HepG2 (cell line): ENCODE measurements around the gene DNM1. TPM values are rescaled to one million over a fixed set of nuclear protein-coding genes. Genes with fewer than 3 reads are reported as not detected.

Source experiments
- ATAC-seq: fragments of 200-7000 bp; cut with Tn5 transposase; 3 replicates; pipeline ENCODE4 v1.9.1; 2020; ENCODE audit warnings: mild to moderate bottlenecking, moderate library complexity
- BruUV-seq: library from RNA; stranded (reverse); fragments of 400-500 nt; replicated peaks from 2 replicates; lab custom pipeline; 2021; lab: Mats Ljungman, UMichigan
- CTCF ChIA-PET: fragments of 300-600 bp; formaldehyde crosslinking; extraction: SDS; loops from one replicate; lab custom pipeline; 2021; ENCODE audit warnings: low total read pairs, inconsistent platforms, low intra/inter-chr PET ratio; lab: Yijun Ruan, JAX
- POLR2A ChIA-PET: fragments of 350-600 bp; sonication (Branson Sonifier 250); formaldehyde crosslinking; loops from one replicate; lab custom pipeline; 2020; ENCODE audit warnings: antibody characterized with exemption, inconsistent platforms; lab: Yijun Ruan, JAX
- DNase-seq: peaks from one replicate; pipeline ENCODE4 v3.0.0-alpha.2; 2015; ENCODE audit warnings: low spot score
- FAIRE-seq: peaks from 3 replicates; lab custom pipeline; 2011; peaks lifted over from hg19 to GRCh38; lab: Jason Lieb, UNC
- H2AFZ ChIP-seq: one replicate; pipeline ENCODE4 v1.6.1; 2011; ENCODE audit warnings: low read length, inconsistent platforms
- H3K27ac ChIP-seq: fragments of 300-600 bp; 3 replicates; pipeline ENCODE4 v1.8.0; 2011; ENCODE audit warnings: mixed run types, mild to moderate bottlenecking, mixed read lengths, low read length, inconsistent platforms; ENCODE audit not compliant: insufficient read depth; ENCODE audit errors: extremely low read length
- H3K27me3 ChIP-seq, 2 experiments: fragments of 200-600 bp in 1 of 2; 2 replicates in 1 of 2; 3 replicates in 1 of 2; pipeline versions ENCODE4 v1.6.0 to v1.8.0; 2011; ENCODE audit warnings: low read length in 2 of 2, mild to moderate bottlenecking in 2 of 2, moderate library complexity in 2 of 2, inconsistent platforms in 1 of 2; ENCODE audit not compliant: insufficient read depth in 2 of 2, control insufficient read depth in 1 of 2
- H3K36me3 ChIP-seq, 2 experiments: fragments of 200-600 bp in 1 of 2; replicated peaks in 1 of 2; 2 replicates in 1 of 2; 3 replicates in 1 of 2; pipeline versions ENCODE4 v1.5.1 to v1.8.0; 2011; ENCODE audit warnings: low read length in 2 of 2, inconsistent platforms in 1 of 2; ENCODE audit not compliant: insufficient read depth in 2 of 2, control insufficient read depth in 1 of 2
- H3K4me1 ChIP-seq: 2 replicates; pipeline ENCODE4 v1.5.1; 2012; ENCODE audit warnings: low read length, inconsistent platforms; ENCODE audit not compliant: insufficient read depth
- H3K4me2 ChIP-seq: 2 replicates; pipeline ENCODE4 v1.6.0; 2011; ENCODE audit warnings: low read depth, low read length, inconsistent platforms
- H3K4me3 ChIP-seq, 3 experiments: fragments of 200-600 bp in 1 of 3; sonication (generic), shearing (Covaris generic) in 1 of 3; replicated peaks in 1 of 3; 2 replicates each; pipeline ENCODE4 v1.5.1; 2011 to 2016; ENCODE audit warnings: low read length in 3 of 3, inconsistent platforms in 2 of 3, low read depth in 2 of 3, mild to moderate bottlenecking in 2 of 3, control low read depth in 1 of 3, mixed read lengths in 1 of 3; ENCODE audit not compliant: insufficient read depth in 1 of 3
- H3K79me2 ChIP-seq: one replicate; pipeline ENCODE4 v1.6.1; 2011; ENCODE audit warnings: low read length, inconsistent platforms; ENCODE audit not compliant: insufficient read depth
- H3K9ac ChIP-seq: 2 replicates; pipeline ENCODE4 v1.6.0; 2011; ENCODE audit warnings: mild to moderate bottlenecking, low read depth, low read length, inconsistent platforms; ENCODE audit not compliant: insufficient read depth
- H3K9me3 ChIP-seq: 2 replicates; pipeline ENCODE4 v1.5.1; 2012; ENCODE audit warnings: mild to moderate bottlenecking, low read length
- H4K20me1 ChIP-seq: 2 replicates; pipeline ENCODE4 v1.6.0; 2011; ENCODE audit warnings: inconsistent platforms, mild to moderate bottlenecking, low read length, moderate library complexity; ENCODE audit not compliant: insufficient read depth
- ELF3 ChIP-seq: IDR thresholded peaks from 2 replicates; pipeline ENCODE4 v1.6.1; 2016; ENCODE audit warnings: missing genetic modification reagents, missing compliant biosample characterization
- HES4 ChIP-seq: sonication (generic); formaldehyde crosslinking; IDR thresholded peaks from 2 replicates; pipeline ENCODE4 v1.9.0; 2021; ENCODE audit warnings: mild to moderate bottlenecking, missing genetic modification reagents, borderline replicate concordance
- KLF9 ChIP-seq: IDR thresholded peaks from 2 replicates; pipeline ENCODE4 v1.6.1; 2016; ENCODE audit warnings: low read depth
- MAFG ChIP-seq: sonication (generic); formaldehyde crosslinking; IDR thresholded peaks from 2 replicates; pipeline ENCODE4 v1.5.1; 2020; ENCODE audit warnings: mild to moderate bottlenecking, missing genetic modification reagents
- MIXL1 ChIP-seq: IDR thresholded peaks from 2 replicates; pipeline ENCODE4 v1.6.1; 2016
- MLXIP ChIP-seq: sonication (generic); formaldehyde crosslinking; IDR thresholded peaks from 2 replicates; pipeline ENCODE4 v1.9.0; 2021; ENCODE audit warnings: missing genetic modification reagents, borderline replicate concordance
- NBN ChIP-seq: fragments of 450-650 bp; conservative IDR thresholded peaks from 2 replicates; pipeline ENCODE4 v1.6.1; 2017
- ZFY ChIP-seq: sonication (generic); formaldehyde crosslinking; IDR thresholded peaks from 2 replicates; pipeline ENCODE4 v1.4.0; 2020; ENCODE audit warnings: missing genetic modification reagents
- ZNF652 ChIP-seq: IDR thresholded peaks from 2 replicates; pipeline ENCODE4 v1.6.1; 2016; ENCODE audit warnings: low read depth, borderline replicate concordance
- ZNF710 ChIP-seq: sonication (generic); formaldehyde crosslinking; IDR thresholded peaks from 2 replicates; pipeline ENCODE4 v1.5.0; 2020; ENCODE audit warnings: mild to moderate bottlenecking, missing genetic modification reagents, borderline replicate concordance
- ZNF713 ChIP-seq: sonication (generic); formaldehyde crosslinking; IDR thresholded peaks from 2 replicates; pipeline ENCODE4 v1.4.0; 2020; ENCODE audit warnings: mild to moderate bottlenecking, missing genetic modification reagents
- whole genome bisulfite sequencing: methylation state at CpG from one replicate; pipeline ENCODE4 v1.1.6; 2017; ENCODE audit warnings: low lambda C conversion rate; 5-methylcytosine and 5-hydroxymethylcytosine counted together
- in situ Hi-C: cut with HindIII; loops from 2 replicates; pipeline ENCODE4 v1.10.0; 2017; ENCODE audit warnings: low pct_unique_long_range_greater_than_20kb; ENCODE audit not compliant: extremely low pct_ligation_motif_present
- intact Hi-C: fragments of 100-400 bp; cut with micrococcal nuclease; formaldehyde crosslinking; loops from one replicate; pipeline ENCODE4 v1.10.0; 2022; ENCODE audit not compliant: unreplicated experiment
- polyA plus RNA-seq, 8 experiments: library from polyadenylated mRNA; depleted of rRNA in 3 of 8; stranded (reverse) in 7 of 8; unstranded in 1 of 8; fragments of >200 nt; fragmentation: Illumina TruSeq in 4 of 8; extraction: Trizol in 4 of 8; gene quantifications; 2 replicates each; pipeline versions ENCODE4 v1.2.1 to v1.2.3, GENCODE V29; 2011 to 2016; ENCODE audit warnings: low read depth in 4 of 8, missing spikeins in 1 of 8, mixed read lengths in 1 of 8; ENCODE audit not compliant: insufficient read depth in 1 of 8
- total RNA-seq, 5 experiments: library from RNA; depleted of rRNA; stranded (reverse); fragments of >200 nt; fragmentation: Illumina TruSeq; extraction: Trizol; gene quantifications; 2 replicates each; pipeline ENCODE4 v1.2.3, GENCODE V29; 2016; ENCODE audit warnings: low read depth in 1 of 5
- TF ChIP-seq, protein P1 (sequence below): IDR thresholded peaks from 2 replicates; pipeline ENCODE4 v1.6.1; 2016; ENCODE audit warnings: missing compliant biosample characterization, missing genetic modification reagents, borderline replicate concordance
- TF ChIP-seq, protein P2 (sequence below): sonication (generic); formaldehyde crosslinking; IDR thresholded peaks from 2 replicates; pipeline ENCODE4 v1.4.0; 2020; ENCODE audit warnings: missing genetic modification reagents
- TF ChIP-seq, protein P3 (sequence below): sonication (generic); formaldehyde crosslinking; IDR thresholded peaks from 2 replicates; pipeline ENCODE4 v1.5.1; 2020; ENCODE audit warnings: mild to moderate bottlenecking, missing genetic modification reagents, moderate library complexity
- TF ChIP-seq, protein P4 (sequence below): sonication (generic); formaldehyde crosslinking; conservative IDR thresholded peaks from 2 replicates; pipeline ENCODE4 v1.5.0; 2020; ENCODE audit warnings: missing genetic modification reagents

DNM1 gene
- total and polyA plus RNA-seq, 2 of the 13 experiments (the other 11 are each of a cell fraction or from before 2014, with no cell fraction given): 0.13 to 0.58 TPM

DNA sequence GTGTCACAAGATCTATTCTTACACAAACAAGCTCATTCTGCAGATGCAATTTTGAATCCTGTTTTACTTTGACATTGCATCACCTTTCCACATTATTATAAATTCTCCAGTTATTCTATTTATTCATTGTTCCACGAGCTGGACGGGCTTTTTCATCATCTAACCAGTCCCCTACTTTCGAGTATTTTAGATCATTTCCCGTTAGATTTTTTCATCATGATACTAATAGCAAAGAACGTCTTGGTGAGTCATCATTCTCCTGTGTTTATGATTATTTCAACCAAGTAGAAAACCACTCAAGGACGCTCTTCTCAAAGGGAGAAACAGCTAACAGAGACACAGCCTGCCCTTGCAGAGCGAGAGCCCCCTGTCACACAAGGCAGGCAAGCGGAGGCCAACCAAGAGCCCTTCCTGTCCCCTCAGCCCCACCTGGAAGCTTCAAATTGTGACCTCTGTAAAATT, 28.0 kb upstream of the DNM1 start:
- H3K4me2 ChIP-seq: no peak overlapping the region
- H4K20me1 ChIP-seq: no peaks in the 10 kb centered on the region
- no peak overlapping the region for H2AFZ ChIP-seq
- CTCF ChIA-PET: no interaction called here
- H3K27ac ChIP-seq: no peak overlapping the region
- H3K9ac ChIP-seq: no peak overlapping the region
- H3K36me3 ChIP-seq: peaks cover 27 to 53% of the 10 kb centered on the region in 2 experiments; a peak in 4 of 5 replicates
- H3K27me3 ChIP-seq: no peaks in the 10 kb centered on the region
- FAIRE-seq (no peak), DNase-seq (no peak), ATAC-seq (no peak)
- in situ Hi-C loops (no loop called here), intact Hi-C loops (no loop called here)
- TSS peak; percentile 37 for BruUV-seq
- no peaks in the 10 kb centered on the region for H3K4me1 ChIP-seq
- POLR2A ChIA-PET: interaction anchor here (1.6 kb wide), 1 partner anchor 15 kb away, joined by 3 read pairs; no protein-coding TSS in a partner anchor
- WGBS: 97% methylated on average over 7 of the region's 8 CpGs
- H3K4me3 ChIP-seq: no peak overlapping the region
- no peaks in the 10 kb centered on the region for H3K79me2 ChIP-seq
- no peak for TF ChIP-seq ZNF710 (CRISPR knock-in tag)
- no peak for TF ChIP-seq NBN
- no peak for TF ChIP-seq ELF3
- no peak for TF ChIP-seq KLF9 (CRISPR knock-in tag)
- TF ChIP-seq, protein P1, sequence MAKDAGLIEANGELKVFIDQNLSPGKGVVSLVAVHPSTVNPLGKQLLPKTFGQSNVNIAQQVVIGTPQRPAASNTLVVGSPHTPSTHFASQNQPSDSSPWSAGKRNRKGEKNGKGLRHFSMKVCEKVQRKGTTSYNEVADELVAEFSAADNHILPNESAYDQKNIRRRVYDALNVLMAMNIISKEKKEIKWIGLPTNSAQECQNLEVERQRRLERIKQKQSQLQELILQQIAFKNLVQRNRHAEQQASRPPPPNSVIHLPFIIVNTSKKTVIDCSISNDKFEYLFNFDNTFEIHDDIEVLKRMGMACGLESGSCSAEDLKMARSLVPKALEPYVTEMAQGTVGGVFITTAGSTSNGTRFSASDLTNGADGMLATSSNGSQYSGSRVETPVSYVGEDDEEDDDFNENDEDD: no peak
- TF ChIP-seq, protein P2, sequence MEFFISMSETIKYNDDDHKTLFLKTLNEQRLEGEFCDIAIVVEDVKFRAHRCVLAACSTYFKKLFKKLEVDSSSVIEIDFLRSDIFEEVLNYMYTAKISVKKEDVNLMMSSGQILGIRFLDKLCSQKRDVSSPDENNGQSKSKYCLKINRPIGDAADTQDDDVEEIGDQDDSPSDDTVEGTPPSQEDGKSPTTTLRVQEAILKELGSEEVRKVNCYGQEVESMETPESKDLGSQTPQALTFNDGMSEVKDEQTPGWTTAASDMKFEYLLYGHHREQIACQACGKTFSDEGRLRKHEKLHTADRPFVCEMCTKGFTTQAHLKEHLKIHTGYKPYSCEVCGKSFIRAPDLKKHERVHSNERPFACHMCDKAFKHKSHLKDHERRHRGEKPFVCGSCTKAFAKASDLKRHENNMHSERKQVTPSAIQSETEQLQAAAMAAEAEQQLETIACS: no peak
- TF ChIP-seq, protein P3, sequence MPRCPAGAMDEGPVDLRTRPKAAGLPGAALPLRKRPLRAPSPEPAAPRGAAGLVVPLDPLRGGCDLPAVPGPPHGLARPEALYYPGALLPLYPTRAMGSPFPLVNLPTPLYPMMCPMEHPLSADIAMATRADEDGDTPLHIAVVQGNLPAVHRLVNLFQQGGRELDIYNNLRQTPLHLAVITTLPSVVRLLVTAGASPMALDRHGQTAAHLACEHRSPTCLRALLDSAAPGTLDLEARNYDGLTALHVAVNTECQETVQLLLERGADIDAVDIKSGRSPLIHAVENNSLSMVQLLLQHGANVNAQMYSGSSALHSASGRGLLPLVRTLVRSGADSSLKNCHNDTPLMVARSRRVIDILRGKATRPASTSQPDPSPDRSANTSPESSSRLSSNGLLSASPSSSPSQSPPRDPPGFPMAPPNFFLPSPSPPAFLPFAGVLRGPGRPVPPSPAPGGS: no peak
- TF ChIP-seq, protein P4, sequence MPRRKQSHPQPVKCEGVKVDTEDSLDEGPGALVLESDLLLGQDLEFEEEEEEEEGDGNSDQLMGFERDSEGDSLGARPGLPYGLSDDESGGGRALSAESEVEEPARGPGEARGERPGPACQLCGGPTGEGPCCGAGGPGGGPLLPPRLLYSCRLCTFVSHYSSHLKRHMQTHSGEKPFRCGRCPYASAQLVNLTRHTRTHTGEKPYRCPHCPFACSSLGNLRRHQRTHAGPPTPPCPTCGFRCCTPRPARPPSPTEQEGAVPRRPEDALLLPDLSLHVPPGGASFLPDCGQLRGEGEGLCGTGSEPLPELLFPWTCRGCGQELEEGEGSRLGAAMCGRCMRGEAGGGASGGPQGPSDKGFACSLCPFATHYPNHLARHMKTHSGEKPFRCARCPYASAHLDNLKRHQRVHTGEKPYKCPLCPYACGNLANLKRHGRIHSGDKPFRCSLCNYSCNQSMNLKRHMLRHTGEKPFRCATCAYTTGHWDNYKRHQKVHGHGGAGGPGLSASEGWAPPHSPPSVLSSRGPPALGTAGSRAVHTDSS: no peak
- no peak for TF ChIP-seq HES4 (CRISPR knock-in tag)
- TF ChIP-seq MAFG (CRISPR knock-in tag): no peak
- TF ChIP-seq MLXIP: no peak
- TF ChIP-seq ZNF713: no peak
- no peak for TF ChIP-seq ZFY (CRISPR knock-in tag)
- no peak for TF ChIP-seq MIXL1
- TF ChIP-seq ZNF652 (CRISPR knock-in tag): no peak
- no peaks in the 10 kb centered on the region for H3K9me3 ChIP-seq
